Astrocyte of the spinal cord (primary cell): Measurements from ENCODE around the gene VAPA.

Experiments used
- DNase-seq: peaks from one replicate; pipeline ENCODE4 v3.0.0; 2011; ENCODE audit warnings: low read depth, low spot score
- H3K4me3 ChIP-seq: 2 replicates; pipeline ENCODE4 v1.5.1; 2011; ENCODE audit warnings: low read depth, mild to moderate bottlenecking, low read length, moderate library complexity
- in situ Hi-C: cut with HindIII; loops from 2 replicates; pipeline ENCODE4 v1.10.0; 2017; ENCODE audit warnings: low sequenced_read_pairs
- TF ChIP-seq, protein P1 (sequence below): IDR thresholded peaks from 2 replicates; pipeline ENCODE4 v1.5.1; 2012; ENCODE audit warnings: low read depth, mild to moderate bottlenecking, low read length, inconsistent platforms

Gene VAPA

DNA sequence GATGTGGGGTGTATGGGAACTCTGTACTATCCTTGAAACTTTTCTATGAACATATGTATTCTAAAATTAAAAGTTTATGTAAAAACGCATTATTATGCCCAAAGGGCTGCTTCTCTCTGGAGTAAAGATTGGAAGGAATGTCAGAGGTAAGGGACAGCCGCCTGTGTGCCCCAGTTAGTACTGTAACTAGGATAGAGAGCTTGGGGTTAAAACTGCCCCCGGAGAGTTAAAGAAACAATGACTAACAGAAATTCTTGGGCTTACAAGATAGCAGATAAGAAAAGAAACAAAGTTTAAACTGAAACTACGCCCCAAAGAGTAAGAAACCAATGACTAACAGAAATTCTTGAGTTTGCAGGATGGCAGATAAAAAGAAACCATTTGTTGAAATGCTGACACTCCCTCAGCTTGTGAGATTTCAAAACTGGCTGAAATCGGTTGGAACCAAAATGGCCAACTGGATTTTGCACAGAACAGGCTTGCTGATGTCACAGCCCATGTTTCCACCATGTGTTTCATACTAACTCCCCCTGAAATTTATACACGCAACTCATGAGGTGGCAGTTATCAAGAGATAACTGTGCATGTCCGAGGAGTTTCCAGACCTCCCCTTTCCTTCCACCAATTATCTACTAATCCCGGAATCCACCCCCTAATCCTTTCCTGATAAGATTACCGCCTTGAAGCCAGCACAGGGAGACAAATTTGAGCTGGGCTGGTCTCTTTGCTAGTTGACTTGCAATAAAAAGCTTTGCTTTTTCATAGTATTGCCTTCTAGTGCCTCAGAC lies 36.8 kb upstream of the VAPA start:
- TF ChIP-seq, protein P1, sequence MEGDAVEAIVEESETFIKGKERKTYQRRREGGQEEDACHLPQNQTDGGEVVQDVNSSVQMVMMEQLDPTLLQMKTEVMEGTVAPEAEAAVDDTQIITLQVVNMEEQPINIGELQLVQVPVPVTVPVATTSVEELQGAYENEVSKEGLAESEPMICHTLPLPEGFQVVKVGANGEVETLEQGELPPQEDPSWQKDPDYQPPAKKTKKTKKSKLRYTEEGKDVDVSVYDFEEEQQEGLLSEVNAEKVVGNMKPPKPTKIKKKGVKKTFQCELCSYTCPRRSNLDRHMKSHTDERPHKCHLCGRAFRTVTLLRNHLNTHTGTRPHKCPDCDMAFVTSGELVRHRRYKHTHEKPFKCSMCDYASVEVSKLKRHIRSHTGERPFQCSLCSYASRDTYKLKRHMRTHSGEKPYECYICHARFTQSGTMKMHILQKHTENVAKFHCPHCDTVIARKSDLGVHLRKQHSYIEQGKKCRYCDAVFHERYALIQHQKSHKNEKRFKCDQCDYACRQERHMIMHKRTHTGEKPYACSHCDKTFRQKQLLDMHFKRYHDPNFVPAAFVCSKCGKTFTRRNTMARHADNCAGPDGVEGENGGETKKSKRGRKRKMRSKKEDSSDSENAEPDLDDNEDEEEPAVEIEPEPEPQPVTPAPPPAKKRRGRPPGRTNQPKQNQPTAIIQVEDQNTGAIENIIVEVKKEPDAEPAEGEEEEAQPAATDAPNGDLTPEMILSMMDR, result no peak
- peak overlapping the region; percentile 3 for H3K4me3 ChIP-seq
- DNase-seq, result peak; percentile 77
- in situ Hi-C loops, result no loop called here

DNA sequence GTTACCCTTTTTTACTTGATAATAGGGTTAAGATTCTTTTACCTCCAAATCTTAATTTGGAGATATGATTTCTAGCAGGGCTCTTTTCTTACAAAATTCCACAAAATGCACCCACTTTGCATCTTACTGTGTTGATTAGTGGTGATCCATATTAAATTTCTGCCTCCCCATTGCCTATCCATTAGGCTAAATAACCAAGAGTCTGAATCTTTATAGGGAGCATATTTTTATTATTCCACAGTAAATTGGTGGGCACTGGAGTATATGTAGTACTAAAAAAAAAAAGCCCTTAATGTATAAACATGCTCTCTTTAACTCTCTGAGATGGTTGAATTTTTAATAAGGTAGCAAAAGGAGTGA lies 36.2 kb upstream of the VAPA start:
- no peak for DNase-seq
- TF ChIP-seq, protein P1, result no peak
- in situ Hi-C loops, result no loop called here
- H3K4me3 ChIP-seq, result no peak overlapping the region

DNA sequence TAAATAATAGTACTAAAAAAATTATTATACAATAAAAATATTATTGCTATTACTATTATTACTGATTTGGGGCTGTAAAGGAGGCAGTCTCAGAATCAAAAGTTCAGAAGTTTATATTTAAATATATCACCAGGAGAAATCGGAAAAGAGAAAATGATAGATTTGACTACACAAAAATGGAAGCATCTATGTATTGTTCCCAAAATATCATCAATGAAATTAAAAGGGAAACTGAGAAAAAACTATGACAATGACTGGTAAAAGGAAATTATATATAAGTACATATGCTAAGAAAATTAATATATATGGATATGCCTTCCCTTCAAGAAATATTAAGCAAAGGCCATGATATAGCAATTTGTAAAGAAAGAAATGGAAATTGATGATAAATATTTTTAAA lies 35.7 kb upstream of the VAPA start:
- in situ Hi-C loops, result no loop called here
- TF ChIP-seq, protein P1, result no peak
- DNase-seq, result no peak
- no peak overlapping the region for H3K4me3 ChIP-seq

DNA sequence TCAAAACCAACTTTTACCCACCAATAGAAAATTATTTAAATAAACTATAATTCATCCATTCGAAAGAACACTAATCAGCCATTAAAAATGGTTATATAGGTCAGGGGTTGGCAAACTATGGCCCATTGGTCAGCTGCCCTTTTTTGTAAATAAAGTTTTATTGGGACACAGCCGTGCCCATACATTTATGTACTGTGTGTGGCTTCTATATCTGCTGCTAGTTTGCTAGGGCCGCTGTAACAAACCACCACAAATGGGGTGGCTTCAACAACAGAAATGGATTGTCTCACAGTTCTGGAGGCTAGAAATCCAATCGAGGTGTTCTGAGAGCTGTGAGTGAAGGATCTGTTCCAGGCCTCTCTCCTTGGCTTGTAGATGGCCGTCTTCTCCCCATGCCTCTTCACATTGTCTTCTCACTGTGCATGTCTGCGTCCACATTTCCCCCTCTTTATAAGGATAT lies 35.0 kb upstream of the VAPA start:
- H3K4me3 ChIP-seq, result no peak overlapping the region
- in situ Hi-C loops, result no loop called here
- TF ChIP-seq, protein P1, result no peak
- DNase-seq, result no peak

DNA sequence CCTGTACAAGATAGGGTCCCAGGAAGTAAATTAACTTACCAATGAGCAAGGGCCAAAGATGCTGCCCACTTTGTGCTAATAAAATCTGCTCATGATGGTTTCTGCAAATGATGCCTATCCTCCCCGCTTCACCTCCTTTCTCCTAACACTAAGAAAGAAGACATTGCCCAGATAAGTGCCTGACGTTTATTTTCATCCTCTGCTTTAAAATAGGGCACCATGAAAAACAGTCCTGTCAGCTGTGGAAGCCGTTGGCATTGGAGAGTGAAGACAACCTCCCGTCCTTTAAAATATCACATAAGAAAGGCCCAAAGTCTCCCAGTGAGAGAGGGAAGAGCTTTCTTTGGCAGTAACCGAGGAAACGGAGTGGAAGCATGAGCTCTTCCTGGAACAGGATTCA lies 29.7 kb upstream of the VAPA start:
- TF ChIP-seq, protein P1, result no peak
- DNase-seq, result no peak
- in situ Hi-C loops, result no loop called here
- H3K4me3 ChIP-seq, result no peak overlapping the region

DNA sequence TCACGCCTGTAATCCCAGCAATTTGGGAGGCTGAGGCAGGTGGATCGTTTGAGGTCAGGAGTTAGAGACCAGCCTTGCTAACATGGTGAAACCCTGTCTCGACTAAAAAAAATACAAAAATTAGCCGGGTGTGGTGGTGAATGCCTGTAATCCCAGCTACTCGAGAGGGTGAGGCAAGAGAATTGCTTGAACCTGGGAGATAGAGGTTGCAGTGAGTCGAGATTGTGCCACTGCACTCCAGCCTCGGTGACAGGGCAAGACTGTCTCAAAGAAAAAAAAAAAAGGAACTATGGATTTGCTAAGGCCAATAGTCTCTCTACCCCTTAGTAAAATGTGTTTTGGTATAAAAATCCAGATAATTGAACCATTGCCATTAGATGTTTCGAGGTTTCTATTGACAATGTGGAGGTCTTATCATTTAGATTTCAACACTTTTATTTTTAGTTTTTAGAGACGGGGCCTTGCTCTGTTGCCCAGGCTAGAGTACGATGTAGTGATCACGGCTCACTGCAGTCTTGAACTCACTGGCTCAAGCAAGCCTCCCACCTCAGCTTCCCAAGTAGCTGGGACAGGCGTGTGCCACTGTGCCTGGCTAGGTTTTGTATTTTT lies 29.2 kb upstream of the VAPA start:
- TF ChIP-seq, protein P1, result no peak
- in situ Hi-C loops, result no loop called here
- no peak overlapping the region for H3K4me3 ChIP-seq
- DNase-seq, result no peak
